HepG2 (cell line): ENCODE results near the gene ABCB6. TPM values are rescaled to one million over a fixed set of nuclear protein-coding genes. Genes with fewer than 3 reads are reported as not detected.

Experiments used
- ATAC-seq: fragments of 200-7000 bp; cut with Tn5 transposase; 3 replicates; pipeline ENCODE4 v1.9.1; 2020; ENCODE audit warnings: mild to moderate bottlenecking, moderate library complexity
- BruUV-seq: library from RNA; stranded (reverse); fragments of 400-500 nt; replicated peaks from 2 replicates; lab custom pipeline; 2021; lab: Mats Ljungman, UMichigan
- CTCF ChIA-PET: fragments of 300-600 bp; formaldehyde crosslinking; extraction: SDS; loops from one replicate; lab custom pipeline; 2021; ENCODE audit warnings: low total read pairs, inconsistent platforms, low intra/inter-chr PET ratio; lab: Yijun Ruan, JAX
- POLR2A ChIA-PET: fragments of 350-600 bp; sonication (Branson Sonifier 250); formaldehyde crosslinking; loops from one replicate; lab custom pipeline; 2020; ENCODE audit warnings: antibody characterized with exemption, inconsistent platforms; lab: Yijun Ruan, JAX
- DNase-seq: peaks from one replicate; pipeline ENCODE4 v3.0.0-alpha.2; 2015; ENCODE audit warnings: low spot score
- FAIRE-seq: peaks from 3 replicates; lab custom pipeline; 2011; peaks lifted over from hg19 to GRCh38; lab: Jason Lieb, UNC
- H2AFZ ChIP-seq: one replicate; pipeline ENCODE4 v1.6.1; 2011; ENCODE audit warnings: low read length, inconsistent platforms
- H3K27ac ChIP-seq: fragments of 300-600 bp; 3 replicates; pipeline ENCODE4 v1.8.0; 2011; ENCODE audit warnings: mixed run types, mild to moderate bottlenecking, mixed read lengths, low read length, inconsistent platforms; ENCODE audit not compliant: insufficient read depth; ENCODE audit errors: extremely low read length
- H3K27me3 ChIP-seq, 2 experiments: fragments of 200-600 bp in 1 of 2; 2 replicates in 1 of 2; 3 replicates in 1 of 2; pipeline versions ENCODE4 v1.6.0 to v1.8.0; 2011; ENCODE audit warnings: low read length in 2 of 2, mild to moderate bottlenecking in 2 of 2, moderate library complexity in 2 of 2, inconsistent platforms in 1 of 2; ENCODE audit not compliant: insufficient read depth in 2 of 2, control insufficient read depth in 1 of 2
- H3K36me3 ChIP-seq, 2 experiments: fragments of 200-600 bp in 1 of 2; replicated peaks in 1 of 2; 2 replicates in 1 of 2; 3 replicates in 1 of 2; pipeline versions ENCODE4 v1.5.1 to v1.8.0; 2011; ENCODE audit warnings: low read length in 2 of 2, inconsistent platforms in 1 of 2; ENCODE audit not compliant: insufficient read depth in 2 of 2, control insufficient read depth in 1 of 2
- H3K4me1 ChIP-seq: 2 replicates; pipeline ENCODE4 v1.5.1; 2012; ENCODE audit warnings: low read length, inconsistent platforms; ENCODE audit not compliant: insufficient read depth
- H3K4me2 ChIP-seq: 2 replicates; pipeline ENCODE4 v1.6.0; 2011; ENCODE audit warnings: low read depth, low read length, inconsistent platforms
- H3K4me3 ChIP-seq, 3 experiments: fragments of 200-600 bp in 1 of 3; sonication (generic), shearing (Covaris generic) in 1 of 3; replicated peaks in 1 of 3; 2 replicates each; pipeline ENCODE4 v1.5.1; 2011 to 2016; ENCODE audit warnings: low read length in 3 of 3, inconsistent platforms in 2 of 3, low read depth in 2 of 3, mild to moderate bottlenecking in 2 of 3, control low read depth in 1 of 3, mixed read lengths in 1 of 3; ENCODE audit not compliant: insufficient read depth in 1 of 3
- H3K79me2 ChIP-seq: one replicate; pipeline ENCODE4 v1.6.1; 2011; ENCODE audit warnings: low read length, inconsistent platforms; ENCODE audit not compliant: insufficient read depth
- H3K9ac ChIP-seq: 2 replicates; pipeline ENCODE4 v1.6.0; 2011; ENCODE audit warnings: mild to moderate bottlenecking, low read depth, low read length, inconsistent platforms; ENCODE audit not compliant: insufficient read depth
- H3K9me3 ChIP-seq: 2 replicates; pipeline ENCODE4 v1.5.1; 2012; ENCODE audit warnings: mild to moderate bottlenecking, low read length
- H4K20me1 ChIP-seq: 2 replicates; pipeline ENCODE4 v1.6.0; 2011; ENCODE audit warnings: inconsistent platforms, mild to moderate bottlenecking, low read length, moderate library complexity; ENCODE audit not compliant: insufficient read depth
- ESRRA ChIP-seq: sonication (generic); formaldehyde crosslinking; IDR thresholded peaks from 2 replicates; pipeline ENCODE4 v1.5.1; 2020; ENCODE audit warnings: mild to moderate bottlenecking, low read depth, missing genetic modification reagents
- HCFC1 ChIP-seq: fragments of 150-350 bp; IDR thresholded peaks from 2 replicates; pipeline ENCODE4 v1.6.1; 2014; ENCODE audit warnings: low read depth, low read length
- KDM4B ChIP-seq: sonication (generic); formaldehyde crosslinking; IDR thresholded peaks from 2 replicates; pipeline ENCODE4 v1.4.0; 2020; ENCODE audit warnings: missing genetic modification reagents
- MTA3 ChIP-seq: sonication (generic); formaldehyde crosslinking; IDR thresholded peaks from 2 replicates; pipeline ENCODE4 v1.4.0; 2020; ENCODE audit warnings: missing genetic modification reagents
- MXD3 ChIP-seq: IDR thresholded peaks from 2 replicates; pipeline ENCODE4 v1.6.1; 2016; ENCODE audit warnings: mild to moderate bottlenecking, missing biosample characterization, missing genetic modification reagents
- NPAS2 ChIP-seq: sonication (generic); formaldehyde crosslinking; IDR thresholded peaks from 2 replicates; pipeline ENCODE4 v1.8.0; 2022; ENCODE audit warnings: mild to moderate bottlenecking, missing genetic modification reagents, borderline replicate concordance
- PHB2 ChIP-seq: fragments of 450-650 bp; IDR thresholded peaks from 2 replicates; pipeline ENCODE4 v1.6.1; 2018; ENCODE audit not compliant: partially characterized antibody
- PHF21A ChIP-seq: sonication (generic); formaldehyde crosslinking; IDR thresholded peaks from 2 replicates; pipeline ENCODE4 v1.5.0; 2020; ENCODE audit warnings: mild to moderate bottlenecking, missing genetic modification reagents
- PRPF4 ChIP-seq: fragments of 200-400 bp; formaldehyde crosslinking; IDR thresholded peaks from 2 replicates; pipeline ENCODE4 v1.6.1; 2016; ENCODE audit warnings: low read length, low read depth; ENCODE audit not compliant: poor library complexity, severe bottlenecking
- RAD21 ChIP-seq: fragments of 450-650 bp; formaldehyde crosslinking; IDR thresholded peaks from 2 replicates; pipeline ENCODE4 v1.5.0; 2020; ENCODE audit warnings: mild to moderate bottlenecking
- RFX5 ChIP-seq: IDR thresholded peaks from 2 replicates; pipeline ENCODE4 v1.6.1; 2011; ENCODE audit warnings: low read depth, low read length, improper control_type of control experiment
- RXRB ChIP-seq: IDR thresholded peaks from 2 replicates; pipeline ENCODE4 v1.6.1; 2016; ENCODE audit warnings: borderline replicate concordance, missing genetic modification reagents, missing compliant biosample characterization
- SETDB1 ChIP-seq: sonication (generic); formaldehyde crosslinking; IDR thresholded peaks from 2 replicates; pipeline ENCODE4 v1.5.1; 2020; ENCODE audit warnings: missing genetic modification reagents, mild to moderate bottlenecking, borderline replicate concordance
- SKI ChIP-seq: fragments of 450-650 bp; IDR thresholded peaks from one replicate; pipeline ENCODE4 v1.6.1; 2018; ENCODE audit warnings: mild to moderate bottlenecking; ENCODE audit not compliant: partially characterized antibody
- SNAI1 ChIP-seq: sonication (generic); formaldehyde crosslinking; IDR thresholded peaks from 2 replicates; pipeline ENCODE4 v1.5.0; 2020; ENCODE audit warnings: mild to moderate bottlenecking, missing genetic modification reagents, borderline replicate concordance
- ZFP36 ChIP-seq: fragments of 150-350 bp; IDR thresholded peaks from 2 replicates; pipeline ENCODE4 v1.6.1; 2018; ENCODE audit warnings: borderline replicate concordance, low read length, low read depth; ENCODE audit not compliant: partially characterized antibody
- ZMAT3 ChIP-seq: sonication (generic); formaldehyde crosslinking; conservative IDR thresholded peaks from 2 replicates; pipeline ENCODE4 v1.7.0; 2021; ENCODE audit warnings: missing genetic modification reagents
- ZNF121 ChIP-seq: sonication (generic); formaldehyde crosslinking; IDR thresholded peaks from 2 replicates; pipeline ENCODE4 v1.5.0; 2020; ENCODE audit warnings: mild to moderate bottlenecking, missing genetic modification reagents
- ZNF225 ChIP-seq: sonication (generic); formaldehyde crosslinking; IDR thresholded peaks from 2 replicates; pipeline ENCODE4 v1.4.0; 2020; ENCODE audit warnings: mild to moderate bottlenecking, missing genetic modification reagents
- ZNF24 ChIP-seq: fragments of 450-650 bp; IDR thresholded peaks from 2 replicates; pipeline ENCODE4 v1.6.1; 2017; ENCODE audit warnings: antibody characterized with exemption, mild to moderate bottlenecking
- ZNF367 ChIP-seq: sonication (generic); formaldehyde crosslinking; IDR thresholded peaks from 2 replicates; pipeline ENCODE4 v1.4.0; 2020; ENCODE audit warnings: missing genetic modification reagents, borderline replicate concordance
- ZNF432 ChIP-seq: sonication (generic); formaldehyde crosslinking; IDR thresholded peaks from 2 replicates; pipeline ENCODE4 v1.5.0; 2020; ENCODE audit warnings: missing genetic modification reagents, mild to moderate bottlenecking, borderline replicate concordance
- ZNF451 ChIP-seq: sonication (generic); formaldehyde crosslinking; IDR thresholded peaks from 2 replicates; pipeline ENCODE4 v1.5.0; 2020; ENCODE audit warnings: mild to moderate bottlenecking, missing genetic modification reagents
- ZNF577 ChIP-seq: sonication (generic); formaldehyde crosslinking; IDR thresholded peaks from 2 replicates; pipeline ENCODE4 v1.4.0; 2020; ENCODE audit warnings: mild to moderate bottlenecking, low read depth, missing genetic modification reagents, borderline replicate concordance
- ZNF713 ChIP-seq: sonication (generic); formaldehyde crosslinking; IDR thresholded peaks from 2 replicates; pipeline ENCODE4 v1.4.0; 2020; ENCODE audit warnings: mild to moderate bottlenecking, missing genetic modification reagents
- ZNF772 ChIP-seq: sonication (generic); formaldehyde crosslinking; IDR thresholded peaks from 2 replicates; pipeline ENCODE4 v1.5.0; 2020; ENCODE audit warnings: mild to moderate bottlenecking, missing genetic modification reagents
- ZSCAN25 ChIP-seq: sonication (generic); formaldehyde crosslinking; IDR thresholded peaks from 2 replicates; pipeline ENCODE4 v1.8.0; 2022; ENCODE audit warnings: mild to moderate bottlenecking, missing genetic modification reagents
- whole genome bisulfite sequencing: methylation state at CpG from one replicate; pipeline ENCODE4 v1.1.6; 2017; ENCODE audit warnings: low lambda C conversion rate; 5-methylcytosine and 5-hydroxymethylcytosine counted together
- in situ Hi-C: cut with HindIII; loops from 2 replicates; pipeline ENCODE4 v1.10.0; 2017; ENCODE audit warnings: low pct_unique_long_range_greater_than_20kb; ENCODE audit not compliant: extremely low pct_ligation_motif_present
- intact Hi-C: fragments of 100-400 bp; cut with micrococcal nuclease; formaldehyde crosslinking; loops from one replicate; pipeline ENCODE4 v1.10.0; 2022; ENCODE audit not compliant: unreplicated experiment
- polyA plus RNA-seq, 8 experiments: library from polyadenylated mRNA; depleted of rRNA in 3 of 8; stranded (reverse) in 7 of 8; unstranded in 1 of 8; fragments of >200 nt; fragmentation: Illumina TruSeq in 4 of 8; extraction: Trizol in 4 of 8; gene quantifications; 2 replicates each; pipeline versions ENCODE4 v1.2.1 to v1.2.3, GENCODE V29; 2011 to 2016; ENCODE audit warnings: low read depth in 4 of 8, missing spikeins in 1 of 8, mixed read lengths in 1 of 8; ENCODE audit not compliant: insufficient read depth in 1 of 8
- total RNA-seq, 5 experiments: library from RNA; depleted of rRNA; stranded (reverse); fragments of >200 nt; fragmentation: Illumina TruSeq; extraction: Trizol; gene quantifications; 2 replicates each; pipeline ENCODE4 v1.2.3, GENCODE V29; 2016; ENCODE audit warnings: low read depth in 1 of 5

ABCB6 gene
- total and polyA plus RNA-seq, 2 of the 13 experiments (the other 11 are each of a cell fraction or from before 2014, with no cell fraction given), result 91.1 to 137 TPM

GRCh38 chr2:219176818-219177551 lies 41.8 kb downstream of the ABCB6 start, which contains the start of gene CNPPD1:
TSS of gene CNPPD1 (minus strand) at chr2:219176925. CDS start at chr2:219176828, 97 bp downstream.
- under 1% methylated on average over 42 of the region's 69 CpGs for WGBS
- intact Hi-C loops (loop anchor here (1.0 to 2.0 kb wide), 4 partner anchors 17 to 122 kb away; partner anchors contain the start of genes ABCB6 and NHEJ1), in situ Hi-C loops (no loop called here)
- ChIA-PET CTCF (no interaction called here), POLR2A (interaction anchor here (0.7 to 10.4 kb wide), 31 partner anchors 8 to 518 kb away, joined by 3 to 227 read pairs (median 11); partner anchors contain the start of genes ABCB6, ANKZF1, ATG9A and BCS1L)
- no peak within 1 kb of the TSS for H2AFZ ChIP-seq
- no peaks in the 10 kb centered on the region; a peak in 1 of 5 replicates for H3K27me3 ChIP-seq
- DNase-seq, result peak; percentile 82
- ATAC-seq, result peak; percentile 87
- H3K36me3 ChIP-seq, result peaks cover 29 to 49% of the 10 kb centered on the region in 2 experiments
- peak within 1 kb of the TSS; percentile 82 for H3K9ac ChIP-seq
- H4K20me1 ChIP-seq, result no peaks in the 10 kb centered on the region
- BruUV-seq, result TSS peak; percentile 28
- H3K79me2 ChIP-seq, result peaks cover 26% of the 10 kb centered on the region
- H3K27ac ChIP-seq, result peak within 1 kb of the TSS; percentile 90
- H3K4me3 ChIP-seq, result peak within 1 kb of the TSS; percentile 62 to 79 (median 72)
- peak; percentile 40 for FAIRE-seq
- H3K4me2 ChIP-seq, result peak within 1 kb of the TSS; percentile 100
- no peaks in the 10 kb centered on the region for H3K9me3 ChIP-seq
- peaks cover 37% of the 10 kb centered on the region for H3K4me1 ChIP-seq
- peak; percentile 93 for TF ChIP-seq ZNF367 (CRISPR knock-in tag)
- TF ChIP-seq RAD21, result peak; percentile 80
- TF ChIP-seq ZNF432 (CRISPR knock-in tag), result 0 out of 2 replicates have a peak, but pooled peaks have one; percentile 14
- TF ChIP-seq MTA3 (CRISPR knock-in tag), result no peak
- peak; percentile 82 for TF ChIP-seq ZNF121 (CRISPR knock-in tag)
- 0 out of 2 replicates have a peak, but pooled peaks have one; percentile 20 for TF ChIP-seq HCFC1
- no peak for TF ChIP-seq ZFP36
- TF ChIP-seq ZNF225 (CRISPR knock-in tag), result peak; percentile 73
- peak; percentile 87 for TF ChIP-seq PHF21A
- peak; percentile 51; the same call in 1 of the 2 replicates for TF ChIP-seq SETDB1
- peak; percentile 99 for TF ChIP-seq ZMAT3 (CRISPR knock-in tag)
- no peak for TF ChIP-seq PRPF4
- no peak for TF ChIP-seq RFX5
- no peak for TF ChIP-seq NPAS2 (CRISPR knock-in tag)
- peak; percentile 96 for TF ChIP-seq MXD3 (CRISPR knock-in tag)
- TF ChIP-seq PHB2, result no peak
- TF ChIP-seq ZNF451 (CRISPR knock-in tag), result peak; percentile 96
- no peak; the same call in none of the 2 replicates for TF ChIP-seq ESRRA
- TF ChIP-seq RXRB (CRISPR knock-in tag), result peak; percentile 71; the same call in 1 of the 2 replicates
- peak; percentile 75 for TF ChIP-seq SKI
- peak; percentile 83 for TF ChIP-seq ZSCAN25 (CRISPR knock-in tag)
- TF ChIP-seq SNAI1 (CRISPR knock-in tag), result 0 out of 2 replicates have a peak, but pooled peaks have one; percentile 50
- peak; percentile 72; the same call in 1 of the 2 replicates for TF ChIP-seq KDM4B
- no peak; the same call in 1 of the 2 replicates for TF ChIP-seq ZNF713 (CRISPR knock-in tag)
- no peak for TF ChIP-seq ZNF577
- TF ChIP-seq ZNF772 (CRISPR knock-in tag), result peak; percentile 99
- TF ChIP-seq ZNF24, result peak; percentile 37; the same call in 1 of the 2 replicates
